GM18517 (cell line): Measurements from ENCODE around the gene UNC5B.

Experiments
- ATAC-seq: cut with Tn5 transposase; IDR thresholded peaks from one replicate; pipeline ENCODE4 v1.9.1; 2021; ENCODE audit warnings: mild to moderate bottlenecking, moderate library complexity; ENCODE audit not compliant: unreplicated experiment

Gene UNC5B

DNA sequence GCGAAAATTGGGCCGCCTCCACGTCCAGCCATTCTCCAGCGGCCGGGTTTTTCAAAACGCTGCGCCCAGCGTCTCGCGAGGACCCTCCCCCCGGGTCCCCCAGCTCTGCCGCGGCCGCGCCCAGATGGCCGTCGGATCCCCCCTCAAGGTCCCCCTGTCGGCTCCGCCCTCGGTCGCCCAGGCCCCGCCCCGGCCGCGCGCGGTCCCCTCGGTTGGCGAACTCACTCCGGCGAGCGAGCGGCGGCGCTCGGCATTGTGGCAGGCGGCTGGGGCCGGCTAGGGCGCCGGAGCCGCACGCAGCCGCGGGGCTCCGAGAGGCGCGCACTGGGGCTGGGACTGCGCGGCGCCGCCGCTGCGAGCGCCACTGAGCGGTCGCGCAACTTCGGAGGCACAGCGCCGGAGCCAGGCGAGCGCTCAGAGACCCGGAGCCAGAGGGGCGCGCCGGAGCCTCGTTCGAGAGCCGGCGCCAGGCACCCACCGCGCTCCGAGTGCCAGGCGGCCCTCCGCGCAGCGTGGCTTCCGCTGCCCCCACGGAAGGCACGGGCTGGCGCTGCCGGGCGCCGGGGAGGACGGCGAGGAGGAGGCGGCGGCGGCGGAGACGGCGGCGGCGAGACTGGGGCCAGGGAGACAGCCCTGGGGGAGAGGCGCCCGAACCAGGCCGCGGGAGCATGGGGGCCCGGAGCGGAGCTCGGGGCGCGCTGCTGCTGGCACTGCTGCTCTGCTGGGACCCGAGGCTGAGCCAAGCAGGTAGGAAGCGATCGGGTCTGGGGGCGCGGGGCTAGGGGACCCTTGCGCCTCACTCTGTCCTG, at the start of gene UNC5B:
Gene UNC5B (plus strand): TSS at position 253 of the 809 bp plus-strand sequence. CDS start 416 bp downstream, at position 669.
- ATAC-seq = no peak

GRCh38 chr10:71173466-71173865, 38.9 kb upstream of the UNC5B start:
- ATAC-seq = no peak

DNA sequence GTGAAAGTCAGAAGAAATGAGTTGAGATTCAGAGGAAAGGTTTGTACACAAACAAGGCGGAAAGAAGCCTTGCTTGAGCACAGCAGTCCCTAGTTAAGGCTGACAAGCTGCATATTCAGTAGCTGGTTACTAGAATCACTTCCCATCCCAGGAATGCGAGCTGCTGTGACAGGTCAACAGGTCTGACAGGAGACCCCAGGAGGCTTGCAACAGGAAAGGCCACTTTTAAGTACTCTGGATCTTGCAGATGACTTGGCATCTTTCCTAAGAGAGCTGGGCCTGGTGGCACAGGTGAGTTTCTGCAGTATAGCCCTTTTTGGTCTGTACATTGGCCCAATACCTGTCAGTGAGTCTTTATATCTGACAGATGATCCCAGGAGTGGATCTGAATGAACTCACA, 35.7 kb upstream of the UNC5B start:
- ATAC-seq = no peak

GRCh38 chr10:71177651-71178199, 34.6 kb upstream of the UNC5B start:
- no peak for ATAC-seq

- ATAC-seq = no peak
Observed at GRCh38 chr10:71178880-71179279, 33.5 kb upstream of the UNC5B start.

DNA sequence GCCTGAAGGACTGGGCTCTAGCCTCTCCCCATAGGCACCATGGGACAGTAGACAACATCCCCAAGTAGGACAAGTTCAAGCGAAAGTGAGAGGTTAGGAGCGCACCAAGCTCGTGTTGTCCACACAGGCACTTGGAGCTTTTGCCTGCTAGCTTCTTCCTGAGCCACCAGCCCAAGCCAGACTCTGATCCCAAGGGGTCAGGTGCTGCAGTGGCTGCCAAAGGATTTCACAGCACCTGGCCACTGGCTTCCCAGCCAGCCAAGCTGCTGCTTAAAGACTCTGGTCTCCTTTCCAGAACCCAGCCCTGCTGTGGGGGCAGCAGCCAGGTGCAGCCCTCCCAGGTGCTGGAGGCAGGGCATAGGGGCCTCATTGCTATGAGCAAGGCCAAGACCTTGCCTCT, 33.0 kb upstream of the UNC5B start:
- no peak for ATAC-seq

GRCh38 chr10:71184421-71184820, 27.9 kb upstream of the UNC5B start:
- ATAC-seq = no peak

DNA sequence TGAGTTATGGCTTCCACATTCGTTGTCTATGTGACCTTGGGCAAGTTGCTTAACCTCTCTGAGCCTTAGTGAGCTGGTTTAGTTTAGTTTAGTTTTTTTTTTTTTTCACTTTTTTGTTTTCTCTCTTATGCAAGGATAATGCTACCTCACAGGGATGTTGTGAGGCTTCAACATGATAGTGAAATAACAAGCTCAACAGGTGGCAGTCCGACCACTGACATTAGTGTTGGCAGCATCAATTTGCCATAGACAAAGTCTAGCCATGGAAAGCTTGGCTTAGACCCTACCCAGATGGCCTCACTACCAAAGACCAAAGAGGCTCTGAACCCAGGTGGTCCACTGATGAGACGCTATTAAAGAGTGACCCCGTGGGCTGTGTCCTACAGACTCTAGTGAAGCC, 27.2 kb upstream of the UNC5B start:
- no peak for ATAC-seq

DNA sequence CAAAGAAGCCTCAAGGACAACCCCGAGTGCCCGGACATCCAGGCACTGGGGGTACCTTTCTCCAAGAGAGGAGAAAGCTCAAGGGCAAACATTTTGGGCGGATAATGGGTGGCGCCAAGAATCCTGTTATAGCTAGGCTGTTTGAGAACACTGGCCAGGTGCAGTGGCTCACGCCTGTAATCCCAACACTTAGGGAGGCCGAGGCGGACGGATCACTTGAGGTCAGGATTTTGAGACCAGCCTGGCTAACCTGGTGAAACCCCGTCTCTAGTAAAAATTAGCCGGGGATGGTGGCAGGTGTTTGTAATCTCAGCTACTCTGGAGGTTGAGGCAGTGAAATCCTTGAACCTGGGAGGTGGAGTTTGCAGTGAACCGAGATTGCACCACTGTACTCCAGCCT, 25.2 kb upstream of the UNC5B start:
- no peak for ATAC-seq

- ATAC-seq = no peak
Observed at GRCh38 chr10:71187600-71187999, 24.8 kb upstream of the UNC5B start.

- no peak for ATAC-seq
Observed at GRCh38 chr10:71188201-71188600, 24.2 kb upstream of the UNC5B start.

DNA sequence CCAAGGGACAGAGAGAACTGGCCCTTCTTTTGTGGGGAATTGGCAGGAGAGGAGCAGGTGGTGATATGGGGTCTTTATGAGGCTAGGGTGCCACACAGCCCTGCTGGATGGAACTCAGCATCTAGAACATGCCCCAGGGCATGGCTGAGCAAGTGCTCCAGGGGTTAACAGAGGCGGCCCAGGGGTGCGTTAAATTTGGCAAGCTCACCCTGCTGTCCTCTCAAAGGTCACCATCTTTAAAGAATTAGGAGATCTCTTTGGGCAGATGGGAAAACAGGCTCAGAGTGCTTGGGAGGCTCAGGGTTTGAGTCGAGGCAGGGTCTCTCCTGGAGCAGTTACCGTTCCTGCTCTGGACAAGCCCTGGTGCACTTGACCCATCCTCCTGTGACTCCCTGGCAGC, 21.4 kb upstream of the UNC5B start:
- ATAC-seq = no peak

DNA sequence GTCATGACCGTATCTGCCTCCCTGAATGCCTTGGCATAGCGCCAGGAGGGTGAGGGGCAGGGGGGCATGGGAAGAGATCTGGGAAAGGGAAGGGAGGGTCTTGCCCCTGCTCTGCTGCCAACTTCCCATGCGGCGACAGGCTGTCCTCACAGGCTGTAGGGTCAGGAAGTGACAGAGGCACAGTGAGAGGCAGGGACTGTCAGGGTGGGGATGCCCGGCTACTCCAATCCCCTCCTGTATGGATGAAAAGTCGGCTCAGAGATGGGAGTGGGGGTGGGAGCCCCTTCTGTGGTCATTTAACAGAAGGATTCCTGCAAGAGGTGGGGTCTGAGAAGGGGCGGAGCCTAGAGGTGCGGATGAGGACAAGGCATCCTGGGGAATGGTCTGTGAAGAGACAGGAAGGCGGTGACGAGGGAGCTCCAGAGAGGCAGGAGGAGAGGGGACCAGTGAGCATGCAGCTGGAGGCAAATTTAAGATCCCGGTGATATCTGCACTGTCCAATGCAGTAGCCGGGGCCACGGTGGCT, 20.8 kb upstream of the UNC5B start:
- no peak for ATAC-seq

GRCh38 chr10:71193516-71193915, 18.9 kb upstream of the UNC5B start:
- ATAC-seq = no peak

DNA sequence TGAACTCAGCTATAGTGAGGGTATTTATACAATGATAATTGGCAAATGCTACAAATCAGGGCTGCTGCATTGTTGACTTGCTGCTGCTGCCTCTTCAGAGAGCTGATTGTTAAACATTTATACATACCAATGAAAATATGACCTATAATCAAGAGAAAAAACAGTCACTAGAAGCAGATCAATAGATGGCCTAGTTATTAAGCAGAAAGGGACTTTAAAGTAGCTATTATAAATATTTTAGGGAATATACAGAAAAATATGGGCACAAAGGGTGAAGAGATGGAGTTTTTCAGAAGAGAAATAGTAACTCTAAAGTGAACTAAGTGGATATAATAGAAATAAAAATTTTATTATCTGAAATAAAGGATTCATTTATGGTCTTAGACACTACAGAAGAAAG, 14.4 kb upstream of the UNC5B start:
- no peak for ATAC-seq

- no peak for ATAC-seq
Observed at GRCh38 chr10:71201849-71202248, 10.5 kb upstream of the UNC5B start.

DNA sequence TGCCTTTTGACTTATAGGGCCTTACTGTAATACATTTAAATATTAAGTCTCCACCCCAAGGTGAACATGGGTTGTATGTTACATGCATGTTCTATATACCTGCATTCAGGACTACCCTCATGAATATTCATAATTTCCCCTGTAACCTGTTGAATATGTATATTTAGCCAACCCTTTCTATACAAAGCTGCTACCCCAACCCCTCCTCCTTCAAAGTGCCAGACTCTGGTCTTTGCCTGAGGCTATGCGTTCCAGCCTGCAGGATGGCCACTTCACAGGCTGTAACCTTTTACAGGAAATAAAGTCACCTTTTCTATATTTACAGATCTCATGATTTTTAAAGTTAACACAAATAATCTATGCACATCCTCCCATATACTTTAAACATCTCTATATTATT, 10.1 kb upstream of the UNC5B start:
- no peak for ATAC-seq

DNA sequence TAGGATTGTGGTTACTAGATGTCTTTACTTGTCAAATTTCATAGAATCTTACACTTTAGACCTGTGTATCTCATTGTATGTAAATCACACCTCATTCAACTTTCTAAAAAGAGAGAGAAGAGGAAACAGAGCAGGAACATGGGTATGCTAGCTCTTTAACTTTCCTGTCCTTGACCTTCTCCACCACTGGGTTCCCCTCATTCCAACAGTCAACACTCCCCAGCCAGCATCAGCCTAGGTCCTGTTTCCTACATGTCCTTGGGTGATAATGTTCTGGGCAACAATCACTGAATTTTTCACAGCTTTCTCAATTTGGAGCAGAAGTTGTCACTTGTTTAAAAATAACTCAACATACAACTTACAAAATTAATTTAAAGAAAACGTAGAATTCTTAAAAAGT, 9.2 kb upstream of the UNC5B start:
- no peak for ATAC-seq

DNA sequence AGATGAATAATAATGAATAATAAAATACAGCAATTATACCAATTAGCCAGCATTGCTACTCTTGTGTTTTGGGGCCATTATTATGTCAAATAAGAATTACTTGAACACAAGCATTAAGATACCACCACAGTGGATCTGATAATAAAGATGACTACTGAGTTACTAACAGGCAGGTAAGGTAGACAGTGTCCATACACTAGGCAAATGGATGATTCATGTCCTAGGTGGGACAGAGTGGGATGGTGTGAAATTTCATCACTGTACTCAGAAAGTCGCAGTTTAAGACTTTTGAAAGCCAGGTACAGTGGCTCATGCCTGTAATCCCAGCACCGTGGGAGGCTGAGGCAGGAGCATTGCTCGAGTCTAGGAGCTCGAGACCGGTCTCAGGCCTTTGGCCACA, 8.7 kb upstream of the UNC5B start:
- ATAC-seq = no peak

DNA sequence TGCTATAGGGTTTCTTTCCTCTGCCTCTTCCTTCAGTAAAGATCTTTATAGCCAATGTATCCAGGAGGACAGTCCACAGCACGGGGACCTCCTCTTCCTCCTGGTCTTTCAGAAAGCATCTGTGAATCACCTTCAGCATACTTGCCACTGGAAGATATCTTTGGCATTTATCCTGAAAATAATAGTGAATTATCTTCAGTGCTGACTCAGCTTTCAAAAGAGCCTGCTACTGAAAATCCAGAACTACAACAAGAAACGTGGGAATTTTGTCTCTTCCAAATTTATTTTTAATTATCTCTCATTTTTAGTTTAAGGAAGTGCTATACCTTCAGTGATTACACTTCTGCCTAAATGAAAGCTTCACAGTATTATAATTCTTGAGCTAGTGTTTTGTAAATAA, 7.6 kb upstream of the UNC5B start:
- no peak for ATAC-seq

DNA sequence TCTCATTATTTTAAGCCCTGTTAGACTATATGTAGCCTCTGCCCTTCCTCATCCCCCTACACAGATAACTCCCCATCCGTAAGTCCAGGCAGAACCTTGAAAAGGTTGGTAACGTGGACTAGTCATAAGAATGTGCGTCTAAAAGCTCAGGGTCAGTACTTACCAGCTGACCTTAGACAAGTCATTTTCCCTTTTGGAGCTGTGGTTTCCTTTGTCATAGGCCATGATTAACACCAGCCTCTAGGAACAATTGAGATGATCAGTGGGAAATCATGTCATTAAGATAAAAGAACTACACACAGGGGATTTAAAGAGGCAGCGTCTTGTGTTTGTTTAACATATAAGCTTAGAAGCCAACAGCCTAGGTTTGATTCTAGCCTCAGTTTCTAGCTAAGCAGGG, 6.9 kb upstream of the UNC5B start:
- no peak for ATAC-seq

DNA sequence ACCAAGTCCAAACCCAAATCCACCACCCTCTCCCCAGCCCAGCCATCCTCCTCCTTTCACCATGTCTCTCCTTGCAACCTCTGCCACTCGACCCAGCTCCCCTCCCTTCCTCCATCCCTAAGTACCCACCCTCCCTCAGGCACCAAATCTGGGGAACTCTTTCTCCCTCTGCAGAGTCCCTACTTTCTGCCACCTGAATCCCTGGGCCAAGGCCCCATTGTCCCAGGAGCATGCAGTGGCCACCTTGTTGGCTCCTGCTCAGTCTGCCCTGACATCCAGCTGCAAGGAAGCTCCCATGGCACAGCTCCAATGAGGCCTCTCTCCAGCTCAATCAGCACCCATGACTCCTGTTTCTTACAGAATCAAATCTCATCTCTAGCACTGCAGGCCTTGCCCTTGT, 5.5 kb upstream of the UNC5B start:
- ATAC-seq = no peak

DNA sequence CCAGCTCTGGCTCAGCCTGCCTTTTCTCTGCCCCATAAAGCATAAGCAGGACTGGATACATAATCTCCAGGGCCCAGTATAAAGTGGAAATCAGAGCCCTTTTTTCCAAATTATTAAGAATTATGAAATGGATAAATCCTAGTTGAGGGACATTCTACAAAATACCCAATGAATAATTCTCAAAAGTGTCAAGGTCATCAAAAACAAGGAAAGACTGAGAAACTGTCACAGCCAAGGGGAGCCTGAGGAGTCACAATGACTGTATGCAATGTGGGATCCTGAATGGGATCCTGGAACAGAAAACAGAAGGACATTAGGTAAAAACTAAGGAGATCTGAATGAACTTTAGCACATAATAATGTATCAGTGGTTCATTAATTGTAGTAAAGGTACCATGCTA, 4.8 kb upstream of the UNC5B start:
- no peak for ATAC-seq
